Neural progenitor cell (in vitro differentiated cells): Measurements from ENCODE around the gene TMEM132E. TPM values are rescaled to one million over a fixed set of nuclear protein-coding genes. Genes with fewer than 3 reads are reported as not detected.

Source experiments
- DNase-seq: peaks from one replicate; pipeline ENCODE4 v3.0.0-alpha.2; 2016; ENCODE audit warnings: low spot score
- H2AFZ ChIP-seq: fragments of 200-600 bp; sonication (generic); replicated peaks from 2 replicates; pipeline ENCODE4 v1.6.1; 2016; ENCODE audit warnings: antibody characterized with exemption
- H3F3A ChIP-seq: fragments of 200-600 bp; sonication (generic); 2 replicates; pipeline ENCODE4 v1.6.1; 2016; ENCODE audit warnings: antibody characterized with exemption, low read depth
- H3K27ac ChIP-seq: fragments of 200-600 bp; sonication (generic); 2 replicates; pipeline ENCODE4 v1.5.1; 2016; ENCODE audit warnings: mild to moderate bottlenecking
- H3K27me3 ChIP-seq: fragments of 200-600 bp; sonication (generic); 2 replicates; pipeline ENCODE4 v1.6.1; 2016; ENCODE audit warnings: mild to moderate bottlenecking, moderate library complexity
- H3K36me3 ChIP-seq: fragments of 200-600 bp; sonication (generic); 2 replicates; pipeline ENCODE4 v1.5.1; 2016
- H3K4me1 ChIP-seq: fragments of 200-600 bp; sonication (generic); 2 replicates; pipeline ENCODE4 v1.6.1; 2016; ENCODE audit warnings: mixed run types
- H3K4me2 ChIP-seq: fragments of 200-600 bp; sonication (generic); 2 replicates; pipeline ENCODE4 v1.6.1; 2016
- H3K4me3 ChIP-seq: fragments of 200-600 bp; sonication (generic); 2 replicates; pipeline ENCODE4 v1.5.1; 2016
- H3K79me2 ChIP-seq: fragments of 200-600 bp; sonication (generic); 2 replicates; pipeline ENCODE4 v1.6.1; 2016; ENCODE audit warnings: low read depth
- H3K9ac ChIP-seq: fragments of 200-600 bp; sonication (generic); 2 replicates; pipeline ENCODE4 v1.6.1; 2016
- H3K9me3 ChIP-seq: fragments of 200-600 bp; sonication (generic); 2 replicates; pipeline ENCODE4 v1.5.1; 2016; ENCODE audit warnings: low read depth
- H4K20me1 ChIP-seq: fragments of 200-600 bp; sonication (generic); 2 replicates; pipeline ENCODE4 v1.6.1; 2016; ENCODE audit warnings: low read depth
- H3K27ac Mint-ChIP-seq: 3 replicates; pipeline ENCODE4 v1.8.0; 2021; ENCODE audit warnings: mixed read lengths
- H3K27me3 Mint-ChIP-seq: 2 replicates; pipeline ENCODE4 v1.8.0; 2022; ENCODE audit warnings: low read depth, mild to moderate bottlenecking, inconsistent platforms, moderate library complexity, mixed read lengths; ENCODE audit not compliant: insufficient read depth
- H3K36me3 Mint-ChIP-seq: 3 replicates; pipeline ENCODE4 v1.8.0; 2021; ENCODE audit warnings: mixed read lengths
- H3K4me1 Mint-ChIP-seq: 3 replicates; pipeline ENCODE4 v1.8.0; 2021; ENCODE audit warnings: mixed read lengths
- H3K4me3 Mint-ChIP-seq: 3 replicates; pipeline ENCODE4 v1.8.0; 2021; ENCODE audit warnings: mild to moderate bottlenecking, moderate library complexity, mixed read lengths
- H3K9me3 Mint-ChIP-seq: 3 replicates; pipeline ENCODE4 v1.8.0; 2020; ENCODE audit warnings: mixed read lengths
- CTCF ChIP-seq: fragments of 200-600 bp; sonication (generic); IDR thresholded peaks from 2 replicates; pipeline ENCODE4 v1.5.1; 2017; ENCODE audit warnings: antibody characterized with exemption, mild to moderate bottlenecking
- EZH2 ChIP-seq: fragments of 200-600 bp; sonication (generic); IDR thresholded peaks from 2 replicates; pipeline ENCODE4 v1.6.1; 2017; ENCODE audit warnings: antibody characterized with exemption, mild to moderate bottlenecking, moderate library complexity
- EZH2phosphoT487 ChIP-seq: fragments of 200-600 bp; sonication (generic); IDR thresholded peaks from 2 replicates; pipeline ENCODE4 v1.6.1; 2017; ENCODE audit warnings: antibody characterized with exemption
- total RNA-seq: library from RNA; depleted of rRNA; stranded (reverse); fragments of >200 nt; gene quantifications from 2 replicates; pipeline ENCODE4 v1.2.3, GENCODE V29; 2015; ENCODE audit warnings: low replicate concordance

TMEM132E gene
- total RNA-seq, 1 donor from 2014 or later: 0.21 TPM

- Histone ChIP-seq H3K4me3 (no peak overlapping the region), H3K27ac (no peak overlapping the region), H3K36me3 (no peaks in the 10 kb centered on the region), H2AFZ (no peak overlapping the region), H3K79me2 (no peaks in the 10 kb centered on the region), H3K27me3 (no peaks in the 10 kb centered on the region), H3K4me1 (peaks cover 15% of the 10 kb centered on the region), H3F3A (peaks cover 5% of the 10 kb centered on the region), H3K9me3 (no peaks in the 10 kb centered on the region), H3K4me2 (no peak overlapping the region), H3K9ac (no peak overlapping the region), H4K20me1 (no peaks in the 10 kb centered on the region)
- no peak for DNase-seq
- Mint-ChIP-seq H3K27ac (no peak overlapping the region), H3K27me3 (peaks cover 17% of the 10 kb centered on the region), H3K4me3 (no peak overlapping the region), H3K36me3 (no peaks in the 10 kb centered on the region), H3K4me1 (peaks cover 4% of the 10 kb centered on the region), H3K9me3 (no peaks in the 10 kb centered on the region)
- TF ChIP-seq EZH2phosphoT487: no peak
Measured at GRCh38 chr17:34667656-34668055, 88.3 kb downstream of the TMEM132E start.

GRCh38 chr17:34668206-34668605, 88.8 kb downstream of the TMEM132E start:
- H3K9ac ChIP-seq: no peak overlapping the region
- no peak overlapping the region for H2AFZ ChIP-seq
- H3K79me2 ChIP-seq: no peaks in the 10 kb centered on the region
- Mint-ChIP-seq H3K36me3 (no peaks in the 10 kb centered on the region), H3K9me3 (no peaks in the 10 kb centered on the region), H3K27me3 (peaks cover 13% of the 10 kb centered on the region), H3K4me3 (no peak overlapping the region), H3K4me1 (peaks cover 4% of the 10 kb centered on the region), H3K27ac (no peak overlapping the region)
- H3K27me3 ChIP-seq: no peaks in the 10 kb centered on the region
- no peaks in the 10 kb centered on the region for H3K36me3 ChIP-seq
- H3K27ac ChIP-seq: no peak overlapping the region
- DNase-seq: no peak
- no peaks in the 10 kb centered on the region for H4K20me1 ChIP-seq
- peaks cover 15% of the 10 kb centered on the region for H3K4me1 ChIP-seq
- no peak overlapping the region for H3K4me2 ChIP-seq
- peaks cover 5% of the 10 kb centered on the region for H3F3A ChIP-seq
- no peaks in the 10 kb centered on the region for H3K9me3 ChIP-seq
- no peak overlapping the region for H3K4me3 ChIP-seq
- no peak for TF ChIP-seq EZH2phosphoT487
- no peak for TF ChIP-seq CTCF

GRCh38 chr17:34669511-34669910, 90.1 kb downstream of the TMEM132E start:
- no peak overlapping the region for H3K4me3 Mint-ChIP-seq
- H3K27me3 Mint-ChIP-seq: peaks cover 13% of the 10 kb centered on the region
- no peaks in the 10 kb centered on the region for H3K36me3 ChIP-seq
- no peaks in the 10 kb centered on the region for H3K27me3 ChIP-seq
- no peaks in the 10 kb centered on the region for H3K79me2 ChIP-seq
- H3K27ac Mint-ChIP-seq: no peak overlapping the region
- H3K27ac ChIP-seq: no peak overlapping the region
- no peaks in the 10 kb centered on the region for H3K9me3 ChIP-seq
- H2AFZ ChIP-seq: no peak overlapping the region
- no peak for DNase-seq
- peaks cover 4% of the 10 kb centered on the region for H3K4me1 Mint-ChIP-seq
- TF ChIP-seq EZH2 (no peak), CTCF (no peak), EZH2phosphoT487 (no peak)
- H3K9me3 Mint-ChIP-seq: no peaks in the 10 kb centered on the region
- no peak overlapping the region for H3K4me3 ChIP-seq
- H3K4me2 ChIP-seq: no peak overlapping the region
- no peaks in the 10 kb centered on the region for H4K20me1 ChIP-seq
- peaks cover 15% of the 10 kb centered on the region for H3K4me1 ChIP-seq
- H3K36me3 Mint-ChIP-seq: no peaks in the 10 kb centered on the region
- H3F3A ChIP-seq: peaks cover 5% of the 10 kb centered on the region
- H3K9ac ChIP-seq: no peak overlapping the region

DNA sequence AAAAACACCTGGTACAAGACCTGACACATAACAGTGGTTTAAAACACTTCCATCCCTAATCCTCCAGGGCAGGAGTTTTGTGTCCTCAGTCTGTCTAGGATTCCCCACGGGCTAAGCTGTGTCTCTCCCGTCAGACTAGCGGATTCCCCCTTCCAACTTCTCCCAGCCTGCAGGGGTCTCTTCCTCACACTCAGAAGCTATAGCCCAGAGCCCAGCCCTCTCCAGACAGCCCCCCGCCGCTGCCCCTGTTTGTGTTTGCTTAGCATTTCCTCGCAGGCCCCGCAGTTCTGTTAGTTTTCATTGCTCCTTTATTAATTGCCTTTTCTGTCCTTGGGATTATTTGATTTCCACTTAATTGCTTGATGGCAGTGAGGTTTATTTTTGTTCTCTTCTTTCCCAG, 91.2 kb downstream of the TMEM132E start:
- no peaks in the 10 kb centered on the region for H3K79me2 ChIP-seq
- Mint-ChIP-seq H3K4me3 (no peak overlapping the region), H3K9me3 (no peaks in the 10 kb centered on the region), H3K4me1 (peaks cover 2% of the 10 kb centered on the region), H3K27me3 (peaks cover 13% of the 10 kb centered on the region), H3K27ac (no peak overlapping the region), H3K36me3 (no peaks in the 10 kb centered on the region)
- no peak overlapping the region for H3K4me3 ChIP-seq
- H3K27me3 ChIP-seq: no peaks in the 10 kb centered on the region
- no peaks in the 10 kb centered on the region for H4K20me1 ChIP-seq
- no peaks in the 10 kb centered on the region for H3K36me3 ChIP-seq
- H3K9me3 ChIP-seq: no peaks in the 10 kb centered on the region
- H3F3A ChIP-seq: peaks cover 1% of the 10 kb centered on the region
- no peak overlapping the region for H3K9ac ChIP-seq
- no peak overlapping the region for H3K4me2 ChIP-seq
- H3K27ac ChIP-seq: no peak overlapping the region
- DNase-seq: no peak
- TF ChIP-seq EZH2phosphoT487 (no peak), CTCF (no peak), EZH2 (no peak)
- H2AFZ ChIP-seq: no peak overlapping the region
- peaks cover 7% of the 10 kb centered on the region for H3K4me1 ChIP-seq
